CD14-positive monocyte (primary cell): ENCODE data around the gene KIAA0232. TPM values are rescaled to one million over a fixed set of nuclear protein-coding genes. Genes with fewer than 3 reads are reported as not detected.

Experiments
- DNase-seq, 3 donors: peaks; one replicate each; pipeline ENCODE4 v3.0.0-alpha.2; 2011 to 2022
- H2AFZ ChIP-seq: 2 replicates; pipeline ENCODE4 v1.6.0; 2012; ENCODE audit warnings: mild to moderate bottlenecking, low read depth, low read length, inconsistent platforms; ENCODE audit not compliant: insufficient read depth, poor library complexity, severe bottlenecking
- H3K27ac ChIP-seq, 2 donors: 1 replicate in 1 of 2; 2 replicates in 1 of 2; pipeline ENCODE4 v1.5.1; 2012 to 2013; ENCODE audit warnings: low read length in 2 of 2, control low read depth in 1 of 2, inconsistent platforms in 1 of 2, low read depth in 1 of 2, mild to moderate bottlenecking in 1 of 2
- H3K27me3 ChIP-seq, 2 donors: one replicate each; pipeline versions ENCODE4 v1.6.0 to v1.6.1; 2011 to 2013; ENCODE audit warnings: low read length in 2 of 2; ENCODE audit not compliant: control insufficient read depth in 2 of 2, insufficient read depth in 2 of 2
- H3K36me3 ChIP-seq, 2 donors: replicated peaks in 1 of 2; 1 replicate in 1 of 2; 2 replicates in 1 of 2; pipeline versions ENCODE4 v1.5.1 to v1.6.1; 2012 to 2013; ENCODE audit warnings: low read length in 2 of 2, control low read depth in 1 of 2, inconsistent platforms in 1 of 2, mild to moderate bottlenecking in 1 of 2; ENCODE audit not compliant: insufficient read depth in 2 of 2, control insufficient read depth in 1 of 2
- H3K4me1 ChIP-seq, 2 donors: 1 replicate in 1 of 2; 2 replicates in 1 of 2; pipeline versions ENCODE4 v1.5.1 to v1.6.1; 2012 to 2013; ENCODE audit warnings: low read length in 2 of 2, control low read depth in 1 of 2, inconsistent platforms in 1 of 2, mild to moderate bottlenecking in 1 of 2, moderate library complexity in 1 of 2; ENCODE audit not compliant: insufficient read depth in 2 of 2, control insufficient read depth in 1 of 2
- H3K4me2 ChIP-seq: replicated peaks from 2 replicates; pipeline ENCODE3; 2012; ENCODE audit warnings: low read length, moderate library complexity, mild to moderate bottlenecking; ENCODE audit not compliant: poor library complexity, severe bottlenecking; ENCODE audit errors: extremely low read depth
- H3K4me3 ChIP-seq, 3 experiments: fragments of 200-600 bp in 1 of 3; sonication (generic) in 1 of 3; replicated peaks in 1 of 3; 1 replicate in 2 of 3; 2 replicates in 1 of 3; pipeline ENCODE4 v1.5.1; 2011 to 2013; ENCODE audit warnings: low read length in 3 of 3, mild to moderate bottlenecking in 3 of 3, control low read depth in 2 of 3, low read depth in 2 of 3, inconsistent platforms in 1 of 3, moderate library complexity in 1 of 3
- H3K79me2 ChIP-seq: 2 replicates; pipeline ENCODE4 v1.6.0; 2012; ENCODE audit warnings: mild to moderate bottlenecking, control low read depth, inconsistent platforms, low read length, moderate library complexity; ENCODE audit not compliant: insufficient read depth
- H3K9ac ChIP-seq: 2 replicates; pipeline ENCODE4 v1.6.0; 2017; ENCODE audit warnings: low read length, mild to moderate bottlenecking; ENCODE audit not compliant: insufficient read depth, poor library complexity, severe bottlenecking
- H3K9me3 ChIP-seq, 2 donors: replicated peaks in 1 of 2; 1 replicate in 1 of 2; 2 replicates in 1 of 2; pipeline versions ENCODE4 v1.5.1 to v1.6.1; 2012 to 2013; ENCODE audit warnings: low read length in 2 of 2, control low read depth in 1 of 2; ENCODE audit not compliant: control insufficient read depth in 1 of 2, insufficient read depth in 1 of 2
- H4K20me1 ChIP-seq: 2 replicates; pipeline ENCODE4 v1.6.0; 2012; ENCODE audit warnings: mild to moderate bottlenecking, low read length, control low read depth, moderate library complexity; ENCODE audit not compliant: insufficient read depth
- H3K27ac Mint-ChIP-seq, 7 donors: one replicate each; pipeline ENCODE4 v1.8.0; 2020; ENCODE audit warnings: mild to moderate bottlenecking in 7 of 7, mixed read lengths in 7 of 7, moderate library complexity in 6 of 7, inconsistent platforms in 2 of 7
- H3K27me3 Mint-ChIP-seq, 3 donors: one replicate each; pipeline ENCODE4 v1.8.0; 2021 to 2022; ENCODE audit warnings: low read depth in 3 of 3, mild to moderate bottlenecking in 3 of 3, mixed read lengths in 3 of 3, moderate library complexity in 3 of 3, inconsistent platforms in 1 of 3
- H3K36me3 Mint-ChIP-seq, 2 donors: one replicate each; pipeline ENCODE4 v1.8.0; 2020; ENCODE audit warnings: mixed read lengths in 2 of 2, inconsistent platforms in 1 of 2, mild to moderate bottlenecking in 1 of 2
- H3K4me1 Mint-ChIP-seq: one replicate; pipeline ENCODE4 v1.8.0; 2020; ENCODE audit warnings: mild to moderate bottlenecking, mixed read lengths
- H3K4me3 Mint-ChIP-seq, 2 donors: one replicate each; pipeline ENCODE4 v1.8.0; 2020; ENCODE audit warnings: mild to moderate bottlenecking in 2 of 2, mixed read lengths in 2 of 2, moderate library complexity in 1 of 2
- H3K9me3 Mint-ChIP-seq, 7 donors: one replicate each; pipeline ENCODE4 v1.8.0; 2020 to 2022; ENCODE audit warnings: mixed read lengths in 7 of 7, mild to moderate bottlenecking in 6 of 7, moderate library complexity in 6 of 7, inconsistent platforms in 2 of 7
- WGBS: methylation state at CpG from one replicate; pipeline ENCODE4 v1.1.5; 2013; ENCODE audit warnings: missing lambda C conversion rate; ENCODE audit not compliant: insufficient coverage; 5-methylcytosine and 5-hydroxymethylcytosine counted together
- intact Hi-C, 2 donors: fragments of 100-400 bp; cut with micrococcal nuclease; formaldehyde crosslinking; loops; one replicate each; pipeline versions ENCODE4 v1.15.0 to v1.15.1; 2023
- polyA plus RNA-seq, 3 donors: library from polyadenylated mRNA; depleted of rRNA in 1 of 3; unstranded in 2 of 3; stranded (reverse) in 1 of 3; fragments of 300-500 nt in 2 of 3; fragments of >200 nt in 1 of 3; fragmentation: Illumina TruSeq in 2 of 3; gene quantifications; 1 replicate in 2 of 3; 2 replicates in 1 of 3; pipeline ENCODE4 v1.2.3, GENCODE V29; 2012 to 2021
- TF ChIP-seq, protein P1 (sequence below): fragments of 200-600 bp; IDR thresholded peaks from one replicate; pipeline ENCODE4 v1.8.0; 2022; ENCODE audit warnings: antibody characterized with exemption, mild to moderate bottlenecking

KIAA0232 gene
- polyA plus RNA-seq, 3 donors, result 12.3 to 27.3 (median 20.6) TPM

DNA sequence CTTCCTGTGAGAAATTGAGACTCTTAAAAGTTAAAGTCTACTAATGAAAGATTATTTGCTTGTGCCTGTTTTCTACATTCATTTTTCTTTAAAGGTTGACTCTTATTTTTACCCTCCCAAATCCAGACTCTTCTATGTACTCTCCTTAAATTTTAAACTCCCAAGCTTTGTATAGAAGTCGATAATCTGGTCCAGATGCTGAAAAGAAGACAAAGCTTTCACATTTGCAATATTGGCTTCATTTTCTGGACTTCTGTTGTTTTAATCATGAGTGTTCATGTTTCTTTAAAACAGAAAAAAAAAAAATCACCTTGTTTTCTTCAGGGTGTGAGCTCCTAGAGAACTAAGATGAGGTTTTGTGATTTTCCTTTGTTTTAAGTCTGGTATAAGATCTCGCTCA lies 73.9 kb downstream of the KIAA0232 start:
- TF ChIP-seq, protein P1, sequence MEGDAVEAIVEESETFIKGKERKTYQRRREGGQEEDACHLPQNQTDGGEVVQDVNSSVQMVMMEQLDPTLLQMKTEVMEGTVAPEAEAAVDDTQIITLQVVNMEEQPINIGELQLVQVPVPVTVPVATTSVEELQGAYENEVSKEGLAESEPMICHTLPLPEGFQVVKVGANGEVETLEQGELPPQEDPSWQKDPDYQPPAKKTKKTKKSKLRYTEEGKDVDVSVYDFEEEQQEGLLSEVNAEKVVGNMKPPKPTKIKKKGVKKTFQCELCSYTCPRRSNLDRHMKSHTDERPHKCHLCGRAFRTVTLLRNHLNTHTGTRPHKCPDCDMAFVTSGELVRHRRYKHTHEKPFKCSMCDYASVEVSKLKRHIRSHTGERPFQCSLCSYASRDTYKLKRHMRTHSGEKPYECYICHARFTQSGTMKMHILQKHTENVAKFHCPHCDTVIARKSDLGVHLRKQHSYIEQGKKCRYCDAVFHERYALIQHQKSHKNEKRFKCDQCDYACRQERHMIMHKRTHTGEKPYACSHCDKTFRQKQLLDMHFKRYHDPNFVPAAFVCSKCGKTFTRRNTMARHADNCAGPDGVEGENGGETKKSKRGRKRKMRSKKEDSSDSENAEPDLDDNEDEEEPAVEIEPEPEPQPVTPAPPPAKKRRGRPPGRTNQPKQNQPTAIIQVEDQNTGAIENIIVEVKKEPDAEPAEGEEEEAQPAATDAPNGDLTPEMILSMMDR, result no peak
- Histone ChIP-seq H3K79me2 (peaks cover 8% of the 10 kb centered on the region), H3K9me3 (peaks cover 3 to 5% of the 10 kb centered on the region in 2 donors), H3K4me1 (peaks cover 16 to 23% of the 10 kb centered on the region in 2 donors), H3K4me3 (no peak overlapping the region), H3K36me3 (peaks cover 57 to 63% of the 10 kb centered on the region in 2 donors), H2AFZ (no peak overlapping the region), H3K27ac (peak overlapping the region in 1 of 2 donors; percentile 30), H3K4me2 (no peak overlapping the region), H4K20me1 (peaks cover 58% of the 10 kb centered on the region), H3K27me3 (no peaks in the 10 kb centered on the region), H3K9ac (no peak overlapping the region)
- H3K27me3 Mint-ChIP-seq, result no peaks in the 10 kb centered on the region
- no peak overlapping the region for H3K4me3 Mint-ChIP-seq
- intact Hi-C loops, result no loop called here
- peaks cover 34% of the 10 kb centered on the region for H3K4me1 Mint-ChIP-seq
- no CpG with 5 or more reads among the region's 2 CpGs for WGBS
- peaks cover 0 to 6% (median 2%) of the 10 kb centered on the region in 7 donors for H3K9me3 Mint-ChIP-seq
- no peak for DNase-seq
- peaks cover 44 to 56% of the 10 kb centered on the region in 2 donors for H3K36me3 Mint-ChIP-seq
- H3K27ac Mint-ChIP-seq, result peak overlapping the region in 1 of 7 donors; percentile 0

DNA sequence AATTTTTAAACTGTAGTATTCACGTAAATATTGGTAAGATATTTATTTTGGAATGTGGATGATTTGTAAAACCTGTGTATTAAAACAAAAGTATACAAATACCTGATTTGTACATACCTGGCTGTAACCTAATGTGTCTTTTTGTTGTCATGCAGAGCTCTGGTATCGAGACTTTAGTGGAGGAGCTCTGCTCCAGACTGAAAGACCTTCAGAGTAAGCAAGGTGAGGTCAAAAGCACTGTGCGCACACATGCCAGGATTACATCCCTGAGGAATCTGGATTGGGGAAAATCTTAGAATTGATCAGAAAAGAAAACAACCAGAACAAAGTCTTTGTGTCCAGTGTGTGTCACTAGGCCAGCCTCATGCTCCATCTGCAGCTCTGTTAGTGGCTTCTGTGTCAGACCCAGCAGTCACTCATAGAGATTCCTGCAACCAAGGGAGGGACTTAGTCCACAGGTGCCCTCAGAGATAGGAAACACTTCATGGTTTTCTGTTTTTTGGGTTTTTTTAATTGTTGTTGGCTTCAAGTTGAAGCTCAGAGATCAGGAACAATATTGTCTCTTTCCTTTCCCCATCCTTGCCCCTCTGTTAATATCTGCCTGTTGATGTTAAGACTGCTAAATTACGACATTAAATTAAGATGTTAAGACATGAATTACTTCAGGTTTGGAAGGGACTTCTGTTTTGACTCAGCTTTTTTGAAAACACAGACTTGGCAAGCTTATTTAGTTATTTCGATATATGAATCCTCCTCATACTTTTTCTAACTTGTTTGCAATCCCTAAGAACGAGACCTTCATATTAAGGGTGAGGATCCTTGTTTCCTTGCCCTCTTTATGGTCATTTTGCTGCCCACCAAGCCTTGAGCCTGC lies 74.7 kb downstream of the KIAA0232 start:
- peak overlapping the region in 1 of 2 donors; percentile 30 for H3K27ac ChIP-seq
- intact Hi-C loops, result no loop called here
- peaks cover 0 to 6% (median 2%) of the 10 kb centered on the region in 7 donors for H3K9me3 Mint-ChIP-seq

More for the DNA sequence above, 74.7 kb downstream of the KIAA0232 start:
- Mint-ChIP-seq H3K4me1 (peaks cover 34% of the 10 kb centered on the region), H3K27ac (peak overlapping the region in 3 of 7 donors; percentile 34 to 50 (median 36)), H3K4me3 (no peak overlapping the region), H3K36me3 (peaks cover 49 to 56% of the 10 kb centered on the region in 2 donors), H3K27me3 (no peaks in the 10 kb centered on the region)
- no peak overlapping the region for H2AFZ ChIP-seq
- H3K9ac ChIP-seq, result no peak overlapping the region
- 93% methylated on average over 3 of the region's 6 CpGs for WGBS
- H3K4me1 ChIP-seq, result peaks cover 16 to 23% of the 10 kb centered on the region in 2 donors
- no peaks in the 10 kb centered on the region for H3K27me3 ChIP-seq
- H3K79me2 ChIP-seq, result peaks cover 4% of the 10 kb centered on the region
- H3K36me3 ChIP-seq, result peaks cover 62 to 63% of the 10 kb centered on the region in 2 donors
- H3K9me3 ChIP-seq, result peaks cover 3 to 5% of the 10 kb centered on the region in 2 donors
- TF ChIP-seq, protein P1, result no peak
- no peak overlapping the region for H3K4me2 ChIP-seq
- H3K4me3 ChIP-seq, result no peak overlapping the region
- no peak for DNase-seq
- peaks cover 58% of the 10 kb centered on the region for H4K20me1 ChIP-seq
